Neural cell (in vitro differentiated cells): ENCODE measurements around the gene ARHGEF16.

Source experiments
- CTCF ChIP-seq: fragments of 450-650 bp; IDR thresholded peaks from 2 replicates; pipeline ENCODE4 v1.5.1; 2014; ENCODE audit warnings: antibody characterized with exemption, mild to moderate bottlenecking, moderate library complexity; ENCODE audit not compliant: poor library complexity, severe bottlenecking
- EP300 ChIP-seq: fragments of 450-650 bp; conservative IDR thresholded peaks from 2 replicates; pipeline ENCODE4 v1.6.1; 2014; ENCODE audit warnings: antibody characterized with exemption, mild to moderate bottlenecking, moderate library complexity; ENCODE audit not compliant: poor library complexity, severe bottlenecking
- EZH2 ChIP-seq: fragments of 200-600, 300-800 bp; shearing (Covaris generic), sonication (generic); IDR thresholded peaks from 2 replicates; pipeline ENCODE4 v1.6.1; 2014; ENCODE audit warnings: antibody characterized with exemption, low read length, borderline replicate concordance, mild to moderate bottlenecking; ENCODE audit not compliant: insufficient read depth, poor library complexity, severe bottlenecking
- SMC3 ChIP-seq: fragments of 450-650 bp; conservative IDR thresholded peaks from 2 replicates; pipeline ENCODE4 v1.6.1; 2014; ENCODE audit warnings: antibody characterized with exemption, mild to moderate bottlenecking, moderate library complexity; ENCODE audit not compliant: poor library complexity

GRCh38 chr1:3411806-3412205 is 42.7 kb upstream of the ARHGEF16 start:
- TF ChIP-seq EZH2 = no peak
- TF ChIP-seq CTCF = no peak
- no peak for TF ChIP-seq EP300
- TF ChIP-seq SMC3 = no peak
